ENCODE results near the gene FBXL14. TPM values are rescaled to one million over a fixed set of nuclear protein-coding genes. Genes with fewer than 3 reads are reported as not detected.
"Not testable (repeated sequence)": the region's sequence is repeated elsewhere in the genome, so short reads cannot be mapped to it uniquely, and the experiment has no call there.

FBXL14 gene
- total RNA-seq, 1 donor from 2014 or later = 6.2 TPM

GRCh38 chr12:1581973-1582708 lies 12.2 kb downstream of the FBXL14 start:
- intact Hi-C loops (cut with DNase I) = loop anchor here (10.0 kb wide), 2 partner anchors 297 to 377 kb away; no protein-coding TSS in a partner anchor
- no peak for DNase-seq (ENCODE audit: missing footprints)
- no peak for ATAC-seq

- intact Hi-C loops (cut with DNase I) = loop anchor here (10.0 kb wide), 2 partner anchors 296 to 376 kb away; no protein-coding TSS in a partner anchor
- DNase-seq (ENCODE audit: missing footprints) (no peak), ATAC-seq (no peak)
These were observed 13.9 kb downstream of the FBXL14 start for GRCh38 chr12:1580526-1580925.

- no peak for ATAC-seq
- intact Hi-C loops (cut with DNase I) = loop anchor here (10.0 kb wide), 2 partner anchors 295 to 375 kb away; no protein-coding TSS in a partner anchor
- no peak for DNase-seq (ENCODE audit: missing footprints)
These were observed 14.5 kb downstream of the FBXL14 start for GRCh38 chr12:1579651-1580435.

GRCh38 chr12:1576410-1577241 lies 17.8 kb downstream of the FBXL14 start:
- no peak for DNase-seq (ENCODE audit: missing footprints)
- peak; percentile 68 for ATAC-seq
- intact Hi-C loops (cut with DNase I) = no loop called here

GRCh38 chr12:1575408-1576401 lies 18.7 kb downstream of the FBXL14 start:
- DNase-seq (ENCODE audit: missing footprints) (no peak), ATAC-seq (peak; percentile 7)
- intact Hi-C loops (cut with DNase I) = loop anchor here (2.0 kb wide), 1 partner anchor 69 kb away; no protein-coding TSS in a partner anchor

- no peak for DNase-seq (ENCODE audit: missing footprints)
- ATAC-seq = no peak
- intact Hi-C loops (cut with DNase I) = loop anchor here (2.0 kb wide), 1 partner anchor 68 kb away; no protein-coding TSS in a partner anchor
These were observed 19.5 kb downstream of the FBXL14 start for GRCh38 chr12:1574865-1575259.

GRCh38 chr12:1573960-1574864 lies 20.2 kb downstream of the FBXL14 start:
- peak; percentile 43 for ATAC-seq
- intact Hi-C loops (cut with DNase I) = loop anchor here (2.0 kb wide), 1 partner anchor 67 kb away; no protein-coding TSS in a partner anchor
- no peak for DNase-seq (ENCODE audit: missing footprints)

GRCh38 chr12:1572731-1573130 lies 21.6 kb downstream of the FBXL14 start:
- ATAC-seq (no peak), DNase-seq (ENCODE audit: missing footprints) (no peak)
- intact Hi-C loops (cut with DNase I) = no loop called here

GRCh38 chr12:1567852-1568251 lies 26.5 kb downstream of the FBXL14 start:
- ATAC-seq = no peak
- no peak for DNase-seq (ENCODE audit: missing footprints)
- intact Hi-C loops (cut with DNase I) = no loop called here

- intact Hi-C loops (cut with DNase I) = no loop called here
- DNase-seq (ENCODE audit: missing footprints) (no peak), ATAC-seq (no peak)
These were observed 27.8 kb downstream of the FBXL14 start for GRCh38 chr12:1566449-1567135.

- intact Hi-C loops (cut with DNase I) = no loop called here
- ATAC-seq (no peak), DNase-seq (ENCODE audit: missing footprints) (no peak)
These were observed 29.2 kb downstream of the FBXL14 start for GRCh38 chr12:1565172-1565571.

GRCh38 chr12:1564067-1564466 lies 30.3 kb downstream of the FBXL14 start:
- ATAC-seq (no peak), DNase-seq (ENCODE audit: missing footprints) (no peak)
- intact Hi-C loops (cut with DNase I) = no loop called here

GRCh38 chr12:1562813-1563407 lies 31.5 kb downstream of the FBXL14 start:
- ATAC-seq = peak; percentile 37
- intact Hi-C loops (cut with DNase I) = no loop called here
- DNase-seq (ENCODE audit: missing footprints) = no peak

- intact Hi-C loops (cut with DNase I) = no loop called here
- ATAC-seq = peak; percentile 31
These were observed 33.7 kb downstream of the FBXL14 start for GRCh38 chr12:1560704-1561103.

GRCh38 chr12:1559676-1560091 lies 34.7 kb downstream of the FBXL14 start:
- DNase-seq (ENCODE audit: missing footprints) (no peak), ATAC-seq (no peak)
- intact Hi-C loops (cut with DNase I) = no loop called here

More at GRCh38 chr12:1560704-1561103, 33.7 kb downstream of the FBXL14 start:
- DNase-seq (ENCODE audit: missing footprints) = no peak

- ATAC-seq; intact Hi-C loops (cut with DNase I); DNase-seq (ENCODE audit: missing footprints): not testable (repeated sequence)
These were observed 36.3 kb downstream of the FBXL14 start for GRCh38 chr12:1558108-1558507.
